HG03025 (cell line): ENCODE results near the gene REXO4.

Experiments
- ATAC-seq: cut with Tn5 transposase; IDR thresholded peaks from one replicate; pipeline ENCODE4 v1.9.1; 2021; ENCODE audit warnings: mild to moderate bottlenecking, moderate library complexity; ENCODE audit not compliant: unreplicated experiment, low FRiP score

The REXO4 gene

GRCh38 chr9:133371261-133371711 is 46.5 kb downstream of the REXO4 start:
- no peak for ATAC-seq

- no peak for ATAC-seq
Measured at GRCh38 chr9:133370685-133371084, 47.1 kb downstream of the REXO4 start.

- no peak for ATAC-seq
Measured at GRCh38 chr9:133369933-133370332, 47.9 kb downstream of the REXO4 start.

GRCh38 chr9:133369422-133369821 is 48.4 kb downstream of the REXO4 start:
- no peak for ATAC-seq

GRCh38 chr9:133368249-133368881 is 49.4 kb downstream of the REXO4 start:
- ATAC-seq: no peak

GRCh38 chr9:133367778-133368177 is 50.0 kb downstream of the REXO4 start:
- ATAC-seq: no peak

GRCh38 chr9:133367221-133367620 is 50.6 kb downstream of the REXO4 start:
- ATAC-seq: no peak

- no peak for ATAC-seq
Measured at GRCh38 chr9:133366435-133366834, 51.4 kb downstream of the REXO4 start.

- no peak for ATAC-seq
Measured at GRCh38 chr9:133362359-133363044, 55.3 kb downstream of the REXO4 start.

- no peak for ATAC-seq
Measured at GRCh38 chr9:133361507-133362092, 56.2 kb downstream of the REXO4 start.

- ATAC-seq: no peak
Measured at GRCh38 chr9:133360400-133361393, 57.1 kb downstream of the REXO4 start.

- ATAC-seq: no peak
Measured at GRCh38 chr9:133359399-133360175, 58.2 kb downstream of the REXO4 start.

GRCh38 chr9:133357656-133358055 is 60.2 kb downstream of the REXO4 start:
- ATAC-seq: no peak

- ATAC-seq: peak; percentile 38
Measured at GRCh38 chr9:133356391-133357091, 61.3 kb downstream of the REXO4 start, which contains the start of the genes SURF1 and SURF2. Gene SURF1 (minus strand): TSS chr9:133356487. CDS start chr9:133356453, 34 bp downstream. Gene SURF2 (plus strand): TSS chr9:133356550. CDS start chr9:133356593, 43 bp downstream.
